ENCODE results near the gene ELOA.

Gene ELOA

GRCh38 chr1:23719162-23719820 lies 24.0 kb upstream of the ELOA start:
- no peaks in the 10 kb centered on the region for H3K79me2 ChIP-seq (ENCODE audit: insufficient read depth, low read length)
- no peaks in the 10 kb centered on the region for H3K36me3 ChIP-seq (ENCODE audit: low read length)
- no peaks in the 10 kb centered on the region for H4K20me1 ChIP-seq (ENCODE audit: low read depth, low read length)
- TF ChIP-seq EZH2phosphoT487 (conservative IDR thresholded peaks at IDR 0.05; ENCODE audit: low read length) = no peak
- no peaks in the 10 kb centered on the region for H3K9me2 ChIP-seq (replicated peaks; ENCODE audit: insufficient read depth, low read length)
- H3K9me3 ChIP-seq (ENCODE audit: insufficient read depth, low read length) = no peaks in the 10 kb centered on the region
- H3K9ac ChIP-seq (ENCODE audit: low read length) = no peak overlapping the region
- no peak overlapping the region for H3K4me3 ChIP-seq (ENCODE audit: insufficient read depth, low read length, poor library complexity, severe bottlenecking)
- peak overlapping the region; percentile 64 for H3K27ac ChIP-seq (ENCODE audit: low read depth, low read length)
- no peaks in the 10 kb centered on the region for H3K27me3 ChIP-seq (ENCODE audit: low read length)
- H2AFZ ChIP-seq (ENCODE audit: low read depth, low read length, severe bottlenecking) = no peak overlapping the region
- no peak overlapping the region for H3K4me2 ChIP-seq (ENCODE audit: low read depth, low read length, poor library complexity, severe bottlenecking)
- peaks cover 6% of the 10 kb centered on the region; the same call in 1 of the 2 replicates for H3F3A ChIP-seq (ENCODE audit: insufficient read depth)

GRCh38 chr1:23720256-23720995 lies 22.8 kb upstream of the ELOA start:
- Histone ChIP-seq H3K27me3 (ENCODE audit: low read length) (no peaks in the 10 kb centered on the region), H3K9me3 (ENCODE audit: insufficient read depth, low read length) (no peaks in the 10 kb centered on the region), H3K4me3 (ENCODE audit: insufficient read depth, low read length, poor library complexity, severe bottlenecking) (no peak overlapping the region), H3K9me2 (replicated peaks; ENCODE audit: insufficient read depth, low read length) (no peaks in the 10 kb centered on the region), H3F3A (ENCODE audit: insufficient read depth) (peaks cover 6% of the 10 kb centered on the region; the same call in 1 of the 2 replicates), H2AFZ (ENCODE audit: low read depth, low read length, severe bottlenecking) (no peak overlapping the region), H3K4me2 (ENCODE audit: low read depth, low read length, poor library complexity, severe bottlenecking) (peak overlapping the region; percentile 22), H4K20me1 (ENCODE audit: low read depth, low read length) (no peaks in the 10 kb centered on the region), H3K27ac (ENCODE audit: low read depth, low read length) (peak overlapping the region; percentile 64), H3K79me2 (ENCODE audit: insufficient read depth, low read length) (no peaks in the 10 kb centered on the region), H3K36me3 (ENCODE audit: low read length) (no peaks in the 10 kb centered on the region), H3K9ac (ENCODE audit: low read length) (peak overlapping the region; percentile 20; the same call in 1 of the 2 replicates)
- TF ChIP-seq EZH2phosphoT487 (conservative IDR thresholded peaks at IDR 0.05; ENCODE audit: low read length) = no peak
- TF ChIP-seq, protein P1, sequence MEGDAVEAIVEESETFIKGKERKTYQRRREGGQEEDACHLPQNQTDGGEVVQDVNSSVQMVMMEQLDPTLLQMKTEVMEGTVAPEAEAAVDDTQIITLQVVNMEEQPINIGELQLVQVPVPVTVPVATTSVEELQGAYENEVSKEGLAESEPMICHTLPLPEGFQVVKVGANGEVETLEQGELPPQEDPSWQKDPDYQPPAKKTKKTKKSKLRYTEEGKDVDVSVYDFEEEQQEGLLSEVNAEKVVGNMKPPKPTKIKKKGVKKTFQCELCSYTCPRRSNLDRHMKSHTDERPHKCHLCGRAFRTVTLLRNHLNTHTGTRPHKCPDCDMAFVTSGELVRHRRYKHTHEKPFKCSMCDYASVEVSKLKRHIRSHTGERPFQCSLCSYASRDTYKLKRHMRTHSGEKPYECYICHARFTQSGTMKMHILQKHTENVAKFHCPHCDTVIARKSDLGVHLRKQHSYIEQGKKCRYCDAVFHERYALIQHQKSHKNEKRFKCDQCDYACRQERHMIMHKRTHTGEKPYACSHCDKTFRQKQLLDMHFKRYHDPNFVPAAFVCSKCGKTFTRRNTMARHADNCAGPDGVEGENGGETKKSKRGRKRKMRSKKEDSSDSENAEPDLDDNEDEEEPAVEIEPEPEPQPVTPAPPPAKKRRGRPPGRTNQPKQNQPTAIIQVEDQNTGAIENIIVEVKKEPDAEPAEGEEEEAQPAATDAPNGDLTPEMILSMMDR (IDR thresholded peaks at IDR 0.05; ENCODE audit: insufficient read depth, low read length, poor library complexity, severe bottlenecking) = no peak

GRCh38 chr1:23722652-23723051 lies 20.6 kb upstream of the ELOA start:
- TF ChIP-seq EZH2phosphoT487 (conservative IDR thresholded peaks at IDR 0.05; ENCODE audit: low read length) = no peak
- TF ChIP-seq, protein P1 (IDR thresholded peaks at IDR 0.05; ENCODE audit: insufficient read depth, low read length, poor library complexity, severe bottlenecking) = no peak
- Histone ChIP-seq H3K27me3 (ENCODE audit: low read length) (no peaks in the 10 kb centered on the region), H4K20me1 (ENCODE audit: low read depth, low read length) (no peaks in the 10 kb centered on the region), H3K9me3 (ENCODE audit: insufficient read depth, low read length) (no peaks in the 10 kb centered on the region), H3K27ac (ENCODE audit: low read depth, low read length) (no peak overlapping the region), H3K4me3 (ENCODE audit: insufficient read depth, low read length, poor library complexity, severe bottlenecking) (no peak overlapping the region), H3K4me2 (ENCODE audit: low read depth, low read length, poor library complexity, severe bottlenecking) (no peak overlapping the region), H3K36me3 (ENCODE audit: low read length) (no peaks in the 10 kb centered on the region), H2AFZ (ENCODE audit: low read depth, low read length, severe bottlenecking) (no peak overlapping the region), H3K9me2 (replicated peaks; ENCODE audit: insufficient read depth, low read length) (no peaks in the 10 kb centered on the region), H3K79me2 (ENCODE audit: insufficient read depth, low read length) (no peaks in the 10 kb centered on the region), H3F3A (ENCODE audit: insufficient read depth) (peaks cover 16% of the 10 kb centered on the region), H3K9ac (ENCODE audit: low read length) (no peak overlapping the region)

- no peaks in the 10 kb centered on the region for H3K27me3 ChIP-seq (ENCODE audit: low read length)
- no peak overlapping the region for H3K27ac ChIP-seq (ENCODE audit: low read depth, low read length)
- peaks cover 13% of the 10 kb centered on the region for H3F3A ChIP-seq (ENCODE audit: insufficient read depth)
- H4K20me1 ChIP-seq (ENCODE audit: low read depth, low read length) = no peaks in the 10 kb centered on the region
- H3K9me3 ChIP-seq (ENCODE audit: insufficient read depth, low read length) = no peaks in the 10 kb centered on the region
- no peaks in the 10 kb centered on the region for H3K79me2 ChIP-seq (ENCODE audit: insufficient read depth, low read length)
- no peak overlapping the region for H3K9ac ChIP-seq (ENCODE audit: low read length)
- no peaks in the 10 kb centered on the region for H3K9me2 ChIP-seq (replicated peaks; ENCODE audit: insufficient read depth, low read length)
- no peak overlapping the region for H3K4me3 ChIP-seq (ENCODE audit: insufficient read depth, low read length, poor library complexity, severe bottlenecking)
- H3K36me3 ChIP-seq (ENCODE audit: low read length) = no peaks in the 10 kb centered on the region
- TF ChIP-seq, protein P1 (IDR thresholded peaks at IDR 0.05; ENCODE audit: insufficient read depth, low read length, poor library complexity, severe bottlenecking) = no peak
- no peak for TF ChIP-seq EZH2phosphoT487 (conservative IDR thresholded peaks at IDR 0.05; ENCODE audit: low read length)
- H3K4me2 ChIP-seq (ENCODE audit: low read depth, low read length, poor library complexity, severe bottlenecking) = no peak overlapping the region
- H2AFZ ChIP-seq (ENCODE audit: low read depth, low read length, severe bottlenecking) = no peak overlapping the region
These were observed 16.6 kb upstream of the ELOA start for GRCh38 chr1:23726686-23727085.
